Activated CD8-positive, alpha-beta memory T cell treated with anti-CD3 and anti-CD28 coated beads, Interleukin-2, amount 50 U/mL, for 1 hour (primary cell): ENCODE measurements around the gene MYLK3.

Experiments
- DNase-seq: peaks from one replicate; pipeline ENCODE4 v3.0.0-alpha.2; 2020; ENCODE audit errors: extremely low read depth

Gene MYLK3

DNA sequence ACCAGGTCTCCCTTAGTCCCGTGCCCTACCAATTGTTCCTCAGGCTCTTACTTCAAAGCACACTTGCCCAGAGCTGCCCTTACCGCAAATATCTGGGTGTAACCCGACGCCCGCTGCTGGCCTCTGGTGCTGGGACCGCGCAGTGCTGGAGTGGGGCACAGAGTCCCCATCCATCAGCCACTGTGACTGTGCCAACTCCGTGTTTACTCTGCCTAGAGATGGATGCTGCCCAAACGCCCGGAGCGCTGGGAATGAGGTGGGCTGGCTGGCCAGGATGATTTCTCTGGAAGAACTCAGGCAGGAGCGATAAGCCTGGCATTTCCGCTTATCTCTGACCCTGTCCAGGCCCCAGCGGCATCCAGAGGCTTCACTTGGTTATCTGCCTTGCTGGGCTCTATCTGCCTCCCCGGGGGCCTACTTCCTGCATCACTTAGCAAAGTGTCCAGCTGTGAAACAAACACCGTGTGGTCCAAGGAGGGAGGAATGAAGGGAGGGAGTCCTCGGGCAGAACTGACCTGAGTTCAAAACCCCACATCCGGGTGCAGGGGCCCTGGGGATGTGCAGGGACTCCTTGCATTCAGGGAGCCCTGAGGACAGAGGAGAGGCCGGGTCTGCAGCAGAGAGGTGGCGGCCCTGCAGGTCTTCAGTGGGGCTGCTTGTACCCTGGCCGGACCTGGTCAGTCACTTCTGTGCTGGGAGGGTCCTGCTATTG lies 9.4 kb upstream of the MYLK3 start:
- DNase-seq, result no peak

DNA sequence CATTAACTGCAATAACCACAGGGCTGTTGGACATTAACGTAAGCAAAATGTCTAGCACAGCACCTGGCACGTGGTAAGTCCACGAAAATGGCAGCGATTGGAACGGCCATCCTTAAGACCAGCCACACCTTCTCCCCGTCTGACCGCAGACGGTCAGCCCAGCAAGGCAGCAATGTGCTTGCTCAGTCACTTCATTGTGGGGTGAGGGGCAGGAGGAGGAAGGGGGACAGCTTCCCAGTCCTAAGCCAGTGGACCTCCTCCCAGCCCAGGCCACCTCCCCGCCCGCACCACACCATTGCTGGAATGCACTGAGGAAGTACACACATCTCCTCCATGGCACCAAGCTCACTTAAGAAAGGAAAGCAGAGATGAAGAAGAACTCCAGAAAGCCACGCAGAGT lies 8.6 kb upstream of the MYLK3 start:
- no peak for DNase-seq

DNA sequence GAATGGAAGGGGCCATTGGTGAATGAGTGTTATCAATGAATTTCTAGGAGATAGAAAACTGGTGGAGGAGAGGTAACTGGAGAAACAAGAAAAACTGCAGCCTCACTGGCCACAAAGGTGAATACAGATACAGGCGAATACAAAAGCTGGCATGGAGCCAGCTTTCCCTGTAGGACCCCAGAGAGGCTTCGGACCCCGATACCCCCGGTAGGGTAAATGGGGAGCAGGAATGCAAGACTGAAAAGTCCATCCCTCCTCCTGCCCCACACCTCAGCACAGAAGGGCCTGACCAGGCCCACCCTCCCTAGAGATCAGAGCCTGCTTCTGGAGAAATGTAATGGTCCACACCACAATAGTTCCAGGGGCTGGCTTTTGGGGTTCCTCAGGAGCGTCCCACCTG lies 4.9 kb upstream of the MYLK3 start:
- no peak for DNase-seq

DNA sequence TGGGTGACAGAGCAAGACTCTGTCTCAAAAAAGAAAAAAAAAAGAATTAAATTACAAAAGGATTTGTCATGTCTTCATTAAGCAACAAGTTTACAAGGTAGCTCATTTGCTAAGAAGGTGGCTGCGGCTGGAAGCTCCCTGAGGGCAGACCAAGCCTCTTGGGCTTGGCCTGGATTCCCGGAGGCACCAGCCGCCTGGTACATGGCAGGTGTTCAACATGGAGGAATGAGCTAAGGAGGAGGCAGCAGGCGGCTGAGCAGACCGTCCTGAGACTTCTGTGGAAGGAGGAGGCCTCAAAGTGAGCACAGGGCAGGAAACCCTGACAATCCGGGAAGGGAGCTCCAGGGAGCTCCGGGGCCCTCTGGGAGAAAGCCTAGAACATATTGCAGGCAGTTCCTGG lies 3.2 kb upstream of the MYLK3 start:
- DNase-seq, result no peak

DNA sequence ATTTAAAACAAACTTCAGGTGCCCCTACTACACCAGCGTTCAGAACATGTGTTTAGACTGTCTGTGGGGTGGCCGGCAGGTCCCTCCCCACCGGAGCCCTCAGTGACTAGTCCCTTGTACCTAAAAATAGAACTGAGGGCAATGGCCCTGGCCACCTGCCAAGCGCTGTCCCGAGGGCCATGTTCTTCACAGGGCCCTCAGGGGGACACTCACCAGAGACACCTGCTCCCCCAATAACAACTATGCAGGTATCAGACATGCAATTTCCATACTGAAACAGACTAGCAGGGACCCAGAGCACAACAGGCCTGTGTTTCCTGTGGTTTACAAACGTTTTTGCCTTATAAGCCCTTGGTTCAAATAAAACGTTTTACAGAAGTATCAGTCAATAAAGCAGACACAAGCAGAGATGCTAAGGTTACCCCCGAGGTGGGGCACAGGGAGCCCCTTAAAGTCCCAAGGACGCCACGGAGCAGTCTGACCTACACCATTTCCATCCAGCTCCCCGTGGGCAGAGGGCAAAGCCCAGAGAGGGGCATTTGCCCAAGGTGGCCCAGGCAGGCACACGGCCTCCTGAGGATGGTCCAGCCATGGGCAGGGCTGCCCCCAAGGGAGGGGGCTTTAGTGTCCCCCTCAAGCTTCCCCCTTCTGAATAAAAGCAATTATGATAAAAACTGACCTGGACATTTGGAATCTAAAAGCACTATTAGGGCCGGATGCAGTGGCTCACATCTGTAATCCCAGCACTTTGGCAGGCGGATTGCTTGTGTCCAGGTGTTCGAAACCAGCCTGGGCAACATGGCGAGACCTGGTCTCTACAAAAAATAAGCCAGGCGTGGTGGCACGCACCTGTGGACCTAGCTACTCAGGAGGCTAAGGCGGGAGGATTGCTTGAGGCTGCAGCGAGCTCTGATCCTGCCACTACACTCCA lies 896 bp upstream of the MYLK3 start:
- no peak for DNase-seq

DNA sequence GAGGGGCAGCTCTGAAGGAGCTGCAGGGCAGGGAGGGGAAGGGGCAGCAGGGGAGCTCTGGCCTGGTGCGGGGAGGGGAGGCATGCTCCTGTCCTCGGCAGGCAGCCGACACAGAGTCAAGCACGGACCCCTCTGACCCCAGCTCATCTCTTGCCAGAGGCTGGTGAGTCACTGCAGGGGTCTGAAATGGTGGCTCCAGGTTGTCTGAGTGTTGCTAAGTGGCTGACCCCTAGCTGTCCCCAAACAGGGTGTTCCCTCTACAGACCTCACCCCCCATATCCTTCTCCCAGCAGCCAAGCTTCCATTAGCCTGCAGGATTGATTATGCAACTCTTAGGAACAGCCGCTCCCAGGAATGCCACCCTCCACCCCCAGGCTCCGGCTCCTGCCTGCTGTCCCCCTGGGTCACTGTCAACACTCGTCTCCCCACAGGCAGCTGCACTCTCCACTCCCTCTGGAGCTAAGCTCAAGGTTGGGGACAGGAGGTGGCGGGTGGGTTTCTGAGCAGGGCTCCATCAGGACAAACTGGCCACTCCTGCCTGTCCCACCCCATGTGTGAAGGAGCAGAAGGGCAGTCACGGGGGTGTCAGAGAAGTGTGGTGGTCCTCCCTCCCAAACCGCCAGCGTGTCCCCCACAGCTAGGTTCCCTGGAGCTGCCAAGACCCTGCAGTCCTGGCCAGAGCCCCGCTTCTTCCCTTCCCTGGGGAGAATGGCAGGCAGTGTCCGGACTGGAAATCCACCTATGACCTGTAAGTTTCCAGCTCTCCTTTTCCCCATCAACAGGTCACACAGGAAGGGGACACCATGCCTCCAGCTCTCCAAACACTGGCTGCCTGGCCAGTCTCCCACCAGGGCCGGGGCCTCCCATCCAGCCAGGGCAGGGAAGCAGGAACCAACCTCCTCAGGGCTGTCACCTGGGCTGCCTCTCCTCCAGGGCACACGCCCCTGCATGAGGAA lies 1.0 kb downstream of the MYLK3 start:
- DNase-seq, result no peak

DNA sequence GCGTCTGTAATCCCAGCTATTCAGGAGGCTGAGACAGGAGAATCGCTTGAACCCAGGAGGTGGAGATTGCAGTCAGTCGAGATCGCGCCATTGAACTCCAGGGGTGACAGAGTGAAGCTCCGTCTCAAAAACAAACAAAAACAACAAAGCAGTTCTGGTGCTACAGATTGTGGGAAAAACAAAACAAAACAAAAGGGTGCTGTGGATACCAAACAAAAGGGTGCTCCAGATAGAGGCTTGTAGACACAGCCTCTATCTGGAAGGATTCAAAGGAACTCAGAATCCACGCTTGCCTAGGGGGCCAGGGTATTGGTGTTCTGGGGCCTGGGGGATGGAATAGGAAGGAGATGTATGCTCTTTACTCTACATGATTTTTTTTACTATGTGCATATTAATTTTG lies 2.5 kb downstream of the MYLK3 start:
- no peak for DNase-seq

DNA sequence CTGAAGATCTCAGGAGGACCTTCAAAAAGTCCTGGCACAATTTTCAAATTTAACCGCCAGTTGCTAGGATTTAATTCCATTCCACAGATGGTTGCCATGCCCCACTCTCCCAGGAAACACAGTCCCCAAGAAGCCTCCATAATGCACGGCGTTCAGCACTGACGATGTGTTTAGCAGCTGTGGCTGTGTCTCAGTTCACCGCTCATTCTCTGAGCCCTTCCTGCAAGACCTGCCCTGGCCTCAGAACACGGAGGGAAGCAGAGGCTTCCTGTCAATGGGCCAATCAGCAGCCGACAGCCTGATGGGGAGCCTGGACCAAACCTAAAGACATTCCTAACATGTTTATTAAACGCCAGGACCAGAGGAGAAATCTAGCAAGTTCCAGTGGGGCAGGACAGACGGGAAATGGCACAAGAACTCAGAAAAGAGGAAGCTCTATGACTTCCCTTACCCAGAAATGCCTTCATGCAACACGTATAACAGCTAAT lies 4.9 kb downstream of the MYLK3 start:
- no peak for DNase-seq

DNA sequence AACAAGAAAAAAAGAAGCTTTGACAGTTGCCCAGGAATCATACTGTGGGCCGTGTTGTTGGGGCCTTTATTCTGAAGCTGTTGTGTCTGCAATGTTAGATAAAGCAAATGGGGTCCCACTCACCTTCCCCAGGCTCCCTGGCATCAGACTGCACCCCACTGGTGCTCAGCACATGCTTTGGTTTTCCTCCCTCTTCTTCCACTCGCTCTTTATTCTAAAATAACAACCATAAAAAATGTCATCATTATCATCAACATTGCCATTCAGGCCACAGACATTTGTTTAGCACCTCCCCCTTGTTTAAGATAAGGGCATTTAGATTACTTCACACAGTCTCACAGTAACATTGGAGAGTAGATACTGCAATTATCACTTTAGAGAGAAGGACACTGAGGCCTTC lies 8.2 kb downstream of the MYLK3 start:
- no peak for DNase-seq

DNA sequence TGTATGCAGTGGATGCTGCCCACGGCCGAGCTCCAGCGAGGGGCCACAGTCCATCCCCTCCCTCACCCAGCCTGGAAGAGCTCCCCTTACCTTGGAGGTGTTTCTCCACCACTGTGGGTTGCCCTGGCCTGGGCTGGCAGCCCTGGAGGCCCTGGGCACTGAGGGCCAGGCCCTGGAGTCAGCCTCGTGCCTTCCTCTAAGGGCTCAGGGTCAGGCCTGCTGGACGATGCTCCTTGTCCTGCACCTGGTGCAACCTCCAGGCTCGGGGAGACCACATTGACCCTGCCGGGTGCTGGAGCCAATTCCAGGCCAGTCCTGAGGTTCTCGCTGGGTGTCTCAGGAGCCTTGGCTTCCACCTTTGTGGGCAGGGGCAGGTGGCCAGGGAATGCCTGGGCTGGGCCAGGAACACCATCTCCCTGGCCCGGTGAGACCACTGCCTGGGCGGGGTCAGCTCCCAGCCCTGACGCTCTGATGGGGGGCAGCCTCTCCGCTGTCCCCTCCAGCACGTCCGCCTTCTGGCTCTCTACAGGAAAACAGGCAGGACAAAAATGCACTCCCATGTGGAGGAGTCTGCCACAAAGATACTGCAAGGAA lies 10.4 kb downstream of the MYLK3 start:
- no peak for DNase-seq

DNA sequence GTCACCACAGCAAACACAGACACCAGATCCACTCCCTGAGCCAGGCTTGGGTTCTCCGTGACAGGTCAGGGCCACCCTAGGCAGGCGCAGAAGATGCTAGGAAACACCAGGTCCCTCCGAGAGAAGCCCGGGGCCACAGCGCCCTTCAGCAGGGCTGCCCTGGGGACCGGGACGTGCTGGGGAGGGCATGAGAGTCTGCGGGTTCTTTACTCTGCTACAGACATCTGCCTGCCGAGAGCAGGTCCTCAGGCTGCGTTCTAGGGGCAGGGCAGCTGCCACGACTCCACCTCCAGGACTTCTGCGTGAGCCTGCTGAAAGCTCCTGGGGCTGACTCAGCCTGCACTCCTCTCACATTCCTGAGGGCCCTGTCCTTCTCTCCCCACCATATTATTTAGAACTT lies 11.4 kb downstream of the MYLK3 start:
- DNase-seq, result no peak

DNA sequence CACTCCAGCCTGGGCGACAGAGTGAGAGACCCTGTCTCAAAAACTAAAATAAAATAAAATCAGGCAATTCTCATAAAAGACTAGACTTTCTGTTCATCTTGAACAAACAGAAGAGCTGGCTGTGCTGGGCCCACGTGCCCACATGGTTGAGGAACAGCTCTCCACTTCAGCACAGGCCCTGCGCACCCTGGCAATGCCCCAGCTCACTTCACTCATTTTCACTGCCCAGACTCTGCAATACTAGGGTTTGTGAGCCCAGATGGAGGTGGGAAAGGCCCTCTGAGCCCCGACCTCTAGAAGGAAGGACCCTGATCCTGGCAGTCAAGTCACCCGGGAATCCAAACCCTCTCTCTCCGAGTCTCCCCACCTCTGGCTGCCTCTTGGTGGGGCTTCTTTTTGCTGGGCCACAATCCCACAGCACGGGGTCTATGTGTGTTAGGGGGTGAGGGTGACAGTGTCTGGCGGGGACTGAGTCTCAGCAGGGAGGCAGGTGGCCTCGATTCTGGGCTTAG lies 14.8 kb downstream of the MYLK3 start:
- no peak for DNase-seq

DNA sequence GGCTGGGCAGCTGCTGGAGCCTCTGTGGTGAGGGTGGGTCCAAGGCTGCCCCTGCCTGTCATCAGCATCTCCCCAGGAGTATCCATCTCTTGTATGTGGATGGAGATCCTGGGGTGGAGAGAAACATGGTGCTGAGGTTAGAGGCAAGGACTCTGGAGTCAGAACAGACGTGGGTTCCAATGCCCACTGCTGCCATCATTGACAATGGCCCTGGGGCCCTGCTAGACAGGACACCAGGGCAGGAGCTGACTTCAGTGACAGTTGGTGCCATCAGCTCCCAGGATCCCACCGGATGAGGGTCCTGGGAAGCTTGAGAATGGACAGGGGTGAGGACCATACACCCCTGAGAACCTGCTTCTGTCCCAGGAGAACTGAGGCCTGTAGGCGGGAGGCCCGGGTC lies 15.6 kb downstream of the MYLK3 start:
- no peak for DNase-seq

DNA sequence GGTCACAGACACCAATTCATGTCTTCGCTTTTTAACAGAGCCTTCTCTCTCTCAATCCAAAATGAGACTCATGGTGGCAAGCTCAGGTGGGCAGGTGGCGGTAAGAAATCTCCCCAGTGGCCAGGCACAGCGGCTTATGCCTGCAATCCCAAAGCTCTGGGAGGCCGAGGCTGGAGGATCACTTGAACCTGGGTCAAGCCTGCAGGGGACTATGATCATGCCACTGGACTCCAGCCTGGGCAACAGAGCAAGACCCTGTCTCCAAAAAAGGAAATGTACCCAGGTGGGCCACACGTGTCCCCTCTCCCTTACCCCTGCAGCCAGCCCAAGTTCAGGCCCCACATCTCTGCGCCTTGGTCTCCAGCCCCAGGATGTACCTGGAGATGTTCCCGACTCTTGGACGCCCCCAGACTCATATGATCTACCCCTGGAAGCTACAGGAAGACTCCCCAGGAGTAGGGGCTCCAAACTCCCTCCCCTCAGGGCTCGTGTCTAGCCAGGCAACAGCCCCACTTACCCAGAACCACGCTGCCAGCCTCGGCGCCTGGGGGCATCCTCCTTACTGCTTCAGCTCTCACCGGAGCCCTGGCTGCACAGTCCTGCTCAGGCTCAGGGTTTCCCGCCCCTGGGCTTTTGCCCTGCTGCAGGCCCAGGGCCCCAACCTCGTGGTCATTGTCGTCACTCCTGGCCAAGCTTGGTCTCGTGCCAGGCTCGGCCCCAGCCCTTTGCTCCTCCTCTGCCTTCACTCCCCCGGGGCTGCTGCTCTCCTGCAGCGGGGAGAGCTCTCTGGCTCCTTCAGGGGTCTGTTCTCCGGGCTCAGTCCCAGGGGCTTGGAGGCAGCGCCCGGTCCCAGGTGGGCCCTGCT lies 16.2 kb downstream of the MYLK3 start:
- DNase-seq, result no peak

DNA sequence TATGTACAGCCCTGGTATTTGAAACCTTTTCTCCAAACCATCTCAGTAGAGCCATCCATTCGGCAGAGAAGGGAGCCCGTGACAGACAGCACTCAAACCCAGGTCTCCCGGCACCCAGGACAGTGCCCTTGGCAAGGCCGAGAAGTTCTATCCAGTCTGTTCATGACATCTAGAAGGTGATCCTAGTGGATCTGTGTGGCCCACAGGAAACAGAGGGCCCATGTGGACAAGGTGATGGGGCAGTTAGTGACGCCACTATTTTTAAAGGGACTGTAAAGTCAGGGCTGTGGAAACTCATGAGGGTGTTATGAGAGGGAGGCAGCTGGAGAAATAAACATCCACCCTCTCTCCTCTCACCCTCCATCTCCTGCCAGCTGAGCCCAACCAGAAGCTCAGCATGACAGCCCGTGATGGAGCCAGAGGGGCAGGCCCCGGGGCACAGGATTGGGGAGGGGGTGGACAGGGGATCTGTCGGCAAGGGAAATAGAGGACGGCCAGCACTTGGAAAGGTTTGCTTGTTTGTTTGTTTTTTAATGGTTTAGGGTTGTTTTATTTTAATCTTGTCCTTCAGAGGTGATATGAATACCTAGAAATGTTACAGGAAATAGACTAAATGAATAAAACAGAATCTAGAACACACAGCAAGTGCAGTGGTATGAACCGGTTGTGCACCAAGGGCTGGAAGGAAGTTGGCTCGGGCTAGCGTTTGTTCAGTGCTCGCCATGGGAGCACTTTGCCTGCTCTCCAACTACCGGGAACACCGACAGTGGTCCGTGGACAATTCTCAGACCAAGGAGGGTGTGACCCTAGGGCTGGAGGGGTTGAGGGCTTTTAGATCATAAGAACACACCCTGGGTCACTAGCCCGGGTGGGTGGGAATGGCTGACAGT lies 17.1 kb downstream of the MYLK3 start:
- DNase-seq, result no peak

DNA sequence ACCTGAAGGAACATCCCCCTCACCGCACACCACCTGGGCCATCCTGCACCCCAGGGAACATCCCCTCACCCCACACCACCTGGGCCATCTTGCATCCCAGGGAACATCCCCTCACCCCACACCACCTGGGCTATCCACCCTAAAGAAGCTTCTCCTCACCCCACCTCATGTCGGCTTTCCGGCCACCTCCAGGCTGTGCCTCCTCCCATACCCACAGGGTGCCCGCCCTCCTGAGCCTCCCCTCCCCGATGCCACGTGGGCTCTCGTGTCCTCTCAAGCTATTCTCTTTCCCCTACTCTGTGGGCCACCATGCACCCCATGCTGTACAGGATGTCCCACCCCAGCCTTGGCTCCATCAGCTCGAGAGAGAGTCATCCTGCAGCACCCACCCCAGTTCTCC lies 18.0 kb downstream of the MYLK3 start:
- DNase-seq, result no peak

DNA sequence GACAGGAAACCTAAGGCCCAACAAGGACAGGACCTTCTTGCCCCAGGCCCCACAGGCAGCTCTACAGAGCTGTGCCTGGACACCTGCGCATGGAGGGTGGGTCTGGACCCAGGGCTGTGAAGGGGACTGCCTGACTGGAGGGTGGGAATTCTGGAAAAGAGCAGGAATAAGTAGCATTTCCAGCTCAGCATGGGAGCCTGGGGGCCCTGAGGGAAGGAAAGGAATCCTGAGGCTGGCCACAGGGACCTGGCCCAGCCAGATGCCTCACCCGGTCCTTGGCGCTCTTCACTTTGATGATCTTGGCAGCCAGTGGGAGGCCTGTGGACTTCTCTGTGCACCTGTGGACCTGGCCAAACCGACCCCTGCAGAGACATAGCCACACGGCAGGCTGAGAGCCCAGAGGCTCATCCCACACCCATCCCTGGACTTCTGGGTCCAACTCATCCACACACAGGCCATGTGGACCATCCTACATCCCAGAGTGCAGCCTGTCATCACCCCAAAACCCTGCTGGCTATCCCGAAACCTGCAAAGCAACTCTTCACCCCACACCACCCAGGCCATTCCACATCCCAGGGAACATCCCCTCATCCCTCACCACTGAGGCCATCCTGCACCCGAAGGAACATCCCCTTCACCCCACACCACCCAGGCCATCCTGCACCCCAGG lies 18.7 kb downstream of the MYLK3 start:
- DNase-seq, result no peak

DNA sequence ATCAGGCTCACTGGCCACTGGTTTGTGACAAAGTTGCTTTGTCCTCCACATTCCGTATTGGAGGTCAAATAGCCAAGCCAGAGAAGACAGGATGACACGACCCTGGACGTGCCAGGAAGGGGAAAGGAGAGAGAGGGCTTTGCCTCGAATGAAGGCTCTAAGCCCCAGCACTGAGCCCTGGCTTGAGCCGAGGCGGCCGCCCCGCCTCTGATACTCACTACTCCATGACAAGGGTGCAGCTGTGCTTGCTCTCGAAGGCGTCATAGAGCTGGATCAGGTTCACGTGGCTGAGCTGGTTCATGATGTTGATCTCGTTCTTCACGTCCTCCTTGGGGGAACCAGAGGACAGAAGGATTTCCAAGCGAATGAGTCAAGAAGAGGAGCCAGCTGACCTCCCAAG lies 19.3 kb downstream of the MYLK3 start:
- no peak for DNase-seq

DNA sequence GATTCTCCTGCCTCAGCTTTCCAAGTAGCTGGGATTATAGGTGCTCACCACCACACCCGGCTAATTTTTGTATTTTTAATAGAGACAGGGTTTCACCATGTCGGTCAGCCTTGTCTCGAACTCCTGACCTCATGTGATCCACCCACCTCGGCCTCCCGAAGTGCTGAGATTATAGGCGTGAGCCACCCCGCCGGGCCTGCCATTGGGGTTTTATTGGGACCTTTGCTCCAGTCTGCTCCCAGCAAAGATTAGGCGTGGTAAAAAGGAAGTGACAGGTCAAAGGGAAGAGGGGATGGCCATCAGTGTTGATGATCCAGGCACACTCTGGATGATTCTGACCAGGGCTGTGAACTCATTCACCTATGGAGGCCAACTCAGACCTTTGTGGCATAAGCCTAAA lies 20.5 kb downstream of the MYLK3 start:
- DNase-seq, result no peak
